Measurements from ENCODE around the gene VPS8. TPM values are rescaled to one million over a fixed set of nuclear protein-coding genes. Genes with fewer than 3 reads are reported as not detected.

Gene VPS8
- total RNA-seq, 2 donors from 2014 or later: 69.5 to 77.5 TPM

DNA sequence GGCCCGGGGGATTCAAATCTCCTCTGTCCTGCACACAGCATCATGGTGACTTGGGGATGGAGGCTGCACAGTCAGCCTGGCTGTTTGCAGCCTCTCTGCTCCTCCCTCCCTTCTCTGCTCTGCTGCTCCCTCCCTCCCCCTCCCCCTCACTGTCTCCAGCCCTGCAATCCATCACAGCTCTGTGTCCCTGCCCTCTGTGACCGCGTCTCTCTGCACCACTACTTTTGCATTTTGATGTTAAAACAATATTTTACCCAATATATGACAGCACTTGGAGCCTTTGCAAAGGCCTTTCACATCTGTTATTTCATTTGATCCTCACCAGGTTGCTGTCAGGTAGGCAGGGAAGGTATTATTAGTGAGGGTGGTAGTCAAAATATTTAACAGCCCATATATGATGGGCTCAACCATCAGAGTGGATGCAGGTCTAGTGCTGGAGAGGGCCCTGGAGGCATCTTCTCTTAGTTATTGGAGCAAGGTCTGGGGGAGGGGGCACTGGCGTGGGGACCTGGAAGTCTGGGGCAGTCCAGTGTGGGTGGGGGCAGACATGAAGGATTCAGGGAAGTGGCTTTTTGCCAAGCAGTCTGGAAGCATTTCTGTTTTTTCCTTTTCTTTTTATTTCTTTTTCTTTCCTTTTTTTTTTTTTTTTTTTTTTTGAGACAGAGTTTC is 16.3 kb upstream of the VPS8 start:
- DNase-seq (no peak), ATAC-seq (no peak)
- H3K36me3 Mint-ChIP-seq (ENCODE audit: low read depth): no peaks in the 10 kb centered on the region
- H3K4me1 Mint-ChIP-seq: no peaks in the 10 kb centered on the region
- no peak overlapping the region for H3K4me3 Mint-ChIP-seq
- no peak overlapping the region for H3K27ac Mint-ChIP-seq
- H3K9me3 ChIP-seq (ENCODE audit: control insufficient read depth, low read length, poor library complexity, severe bottlenecking): no peaks in the 10 kb centered on the region
- H3K27me3 Mint-ChIP-seq: peaks cover 39% of the 10 kb centered on the region

DNA sequence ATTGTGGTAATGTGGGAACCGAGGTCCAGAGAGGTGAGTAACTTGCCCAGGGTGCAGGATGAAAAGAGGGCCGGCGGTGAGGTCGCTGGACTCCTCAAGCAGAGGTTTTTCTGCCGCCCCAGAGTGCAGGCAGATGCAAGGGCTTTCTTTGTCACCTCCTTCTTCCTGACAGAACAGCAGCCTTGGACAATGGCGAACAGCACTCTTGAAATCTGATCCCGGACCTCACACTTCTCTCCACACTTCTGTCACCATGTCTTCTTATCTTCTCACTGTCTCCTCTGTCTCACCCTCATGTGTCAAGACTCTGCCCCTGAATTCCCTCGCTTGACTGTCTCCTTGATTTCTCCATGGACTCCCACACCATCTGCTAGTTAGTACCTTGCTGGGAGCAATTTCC is 15.4 kb upstream of the VPS8 start:
- DNase-seq: no peak
- Mint-ChIP-seq H3K4me1 (no peaks in the 10 kb centered on the region), H3K27ac (no peak overlapping the region), H3K27me3 (peaks cover 48% of the 10 kb centered on the region), H3K4me3 (no peak overlapping the region), H3K36me3 (ENCODE audit: low read depth) (peaks cover 5% of the 10 kb centered on the region)
- no peak for ATAC-seq
- H3K9me3 ChIP-seq (ENCODE audit: control insufficient read depth, low read length, poor library complexity, severe bottlenecking): no peaks in the 10 kb centered on the region

DNA sequence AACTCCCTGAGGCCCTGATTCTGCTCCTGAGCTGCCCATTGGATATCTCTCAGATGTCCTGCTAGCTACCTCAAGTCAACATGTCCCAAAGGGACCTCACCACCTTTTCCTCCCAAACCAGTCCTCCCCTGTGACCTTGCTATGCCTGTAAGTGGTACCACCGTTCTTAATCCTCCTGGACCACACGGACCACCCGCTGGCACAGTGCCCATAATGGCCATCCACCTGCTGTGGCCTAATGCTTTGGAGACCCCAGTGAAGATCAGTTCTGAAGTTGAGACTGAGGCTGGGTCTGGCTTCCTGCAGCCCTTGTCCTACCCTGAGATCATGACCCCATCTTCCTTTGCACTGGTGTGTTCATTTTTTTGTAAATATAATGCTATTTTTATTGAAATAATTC is 15.0 kb upstream of the VPS8 start:
- Mint-ChIP-seq H3K27ac (no peak overlapping the region), H3K36me3 (ENCODE audit: low read depth) (peaks cover 5% of the 10 kb centered on the region), H3K4me1 (no peaks in the 10 kb centered on the region), H3K4me3 (no peak overlapping the region), H3K27me3 (peaks cover 51% of the 10 kb centered on the region)
- ATAC-seq: no peak
- no peaks in the 10 kb centered on the region for H3K9me3 ChIP-seq (ENCODE audit: control insufficient read depth, low read length, poor library complexity, severe bottlenecking)
- no peak for DNase-seq

DNA sequence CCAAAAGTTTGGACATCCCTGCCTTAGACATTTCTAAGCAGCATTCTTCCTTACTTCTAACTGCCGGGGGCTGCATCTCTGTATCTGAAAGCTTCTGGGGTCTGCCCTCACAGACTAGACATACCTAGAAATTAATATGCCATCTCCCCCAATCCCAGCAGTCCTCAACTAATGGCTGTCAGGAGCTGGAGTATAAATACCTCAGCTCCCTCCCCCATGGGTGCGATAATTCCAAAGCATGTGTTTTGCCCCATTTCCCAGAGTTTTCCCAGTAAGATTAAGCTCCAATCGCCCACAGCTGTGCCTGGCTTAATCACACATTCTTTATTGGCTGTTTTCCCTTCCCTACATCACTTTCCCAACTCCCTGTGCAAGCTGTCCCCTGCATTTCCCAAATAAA is 13.8 kb upstream of the VPS8 start:
- Mint-ChIP-seq H3K4me1 (no peaks in the 10 kb centered on the region), H3K27ac (no peak overlapping the region), H3K36me3 (ENCODE audit: low read depth) (peaks cover 5% of the 10 kb centered on the region), H3K4me3 (no peak overlapping the region), H3K27me3 (peaks cover 48% of the 10 kb centered on the region)
- DNase-seq (no peak), ATAC-seq (no peak)
- H3K9me3 ChIP-seq (ENCODE audit: control insufficient read depth, low read length, poor library complexity, severe bottlenecking): no peaks in the 10 kb centered on the region

DNA sequence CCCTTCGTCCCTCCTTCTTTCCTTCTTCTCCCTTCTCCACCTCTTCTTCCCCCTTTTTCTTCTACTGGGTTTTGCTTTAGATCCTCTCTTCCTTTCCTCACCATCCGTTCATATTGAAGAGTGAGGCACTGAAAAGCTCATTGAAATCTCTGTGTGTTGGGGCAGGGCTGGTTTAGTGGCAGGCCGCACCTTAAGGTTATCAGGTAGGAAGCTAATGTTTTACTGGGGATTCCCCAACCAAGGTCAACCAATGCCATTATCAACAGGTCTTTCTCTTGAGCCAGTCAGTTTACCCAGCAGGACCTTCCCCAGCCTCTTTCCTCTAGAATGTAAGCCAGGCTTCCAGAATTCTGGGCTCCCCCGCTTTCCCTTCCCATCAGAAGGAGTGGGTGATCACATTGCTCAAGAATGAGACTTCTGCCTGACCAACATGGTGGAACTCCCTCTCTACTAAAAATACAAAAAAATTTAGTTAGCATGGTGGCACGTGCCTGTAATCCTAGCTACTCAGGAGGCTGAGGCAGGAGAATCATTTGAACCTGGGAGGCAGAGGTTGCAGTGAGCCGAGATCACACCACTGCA is 11.5 kb upstream of the VPS8 start:
- no peak overlapping the region for H3K27ac Mint-ChIP-seq
- peaks cover 5% of the 10 kb centered on the region for H3K36me3 Mint-ChIP-seq (ENCODE audit: low read depth)
- H3K27me3 Mint-ChIP-seq: peaks cover 45% of the 10 kb centered on the region
- no peak for ATAC-seq
- no peak overlapping the region for H3K4me3 Mint-ChIP-seq
- DNase-seq: no peak
- no peaks in the 10 kb centered on the region for H3K4me1 Mint-ChIP-seq
- no peaks in the 10 kb centered on the region for H3K9me3 ChIP-seq (ENCODE audit: control insufficient read depth, low read length, poor library complexity, severe bottlenecking)

DNA sequence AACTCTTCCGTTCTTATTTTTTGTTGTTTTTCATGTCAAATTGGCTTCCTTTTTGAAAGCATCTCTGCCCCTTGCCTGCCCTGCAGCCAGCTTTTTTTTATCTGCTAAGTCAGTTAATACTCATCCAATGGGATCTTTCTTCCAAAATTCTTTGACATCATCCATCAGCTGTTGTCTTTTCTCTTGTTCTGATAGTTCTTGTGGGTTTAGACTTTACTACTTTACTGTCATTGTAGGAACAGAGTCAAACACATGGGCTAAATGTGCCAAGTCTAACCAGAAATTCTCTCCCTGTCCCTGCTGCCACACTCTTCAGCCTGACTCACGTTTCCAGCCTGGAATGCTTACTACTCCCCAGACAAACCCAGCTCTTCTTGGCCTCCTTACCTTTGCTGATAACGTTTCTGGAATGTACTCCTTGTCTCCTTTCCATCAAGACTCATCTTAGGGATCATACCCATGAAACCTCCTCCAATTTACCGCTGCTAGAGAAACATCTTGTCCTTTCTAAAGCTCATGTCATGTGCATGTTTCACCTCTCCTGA is 10.7 kb upstream of the VPS8 start:
- Mint-ChIP-seq H3K36me3 (ENCODE audit: low read depth) (peaks cover 5% of the 10 kb centered on the region), H3K27ac (no peak overlapping the region), H3K4me1 (peaks cover 3% of the 10 kb centered on the region)

DNA sequence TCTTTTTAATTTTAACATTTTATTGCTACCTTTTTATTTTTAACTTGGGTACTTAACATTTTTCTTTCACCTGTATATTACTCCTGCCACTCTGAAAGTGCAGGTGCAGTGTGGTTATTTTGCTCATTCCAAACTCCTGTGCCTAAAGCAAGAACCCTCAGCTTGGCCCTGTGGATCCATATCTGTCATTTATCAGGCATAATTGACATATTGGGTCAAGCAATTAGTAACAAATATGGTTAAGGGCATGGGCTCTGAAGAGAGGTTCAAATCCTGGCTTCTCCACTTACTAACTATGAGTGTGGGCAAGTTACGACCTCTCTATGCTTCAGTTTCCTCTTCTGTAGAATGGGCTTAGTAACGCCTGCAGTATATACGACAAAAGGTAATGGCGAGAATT is 9.8 kb upstream of the VPS8 start:
- Mint-ChIP-seq H3K4me3 (no peak overlapping the region), H3K27me3 (peaks cover 42% of the 10 kb centered on the region), H3K4me1 (peaks cover 3% of the 10 kb centered on the region), H3K36me3 (ENCODE audit: low read depth) (peaks cover 5% of the 10 kb centered on the region), H3K27ac (no peak overlapping the region)
- H3K9me3 ChIP-seq (ENCODE audit: control insufficient read depth, low read length, poor library complexity, severe bottlenecking): no peaks in the 10 kb centered on the region
- ATAC-seq (no peak), DNase-seq (no peak)

More for the DNA sequence above, 10.7 kb upstream of the VPS8 start:
- no peaks in the 10 kb centered on the region for H3K9me3 ChIP-seq (ENCODE audit: control insufficient read depth, low read length, poor library complexity, severe bottlenecking)
- DNase-seq: no peak
- no peak for ATAC-seq
- peaks cover 45% of the 10 kb centered on the region for H3K27me3 Mint-ChIP-seq
- H3K4me3 Mint-ChIP-seq: no peak overlapping the region

DNA sequence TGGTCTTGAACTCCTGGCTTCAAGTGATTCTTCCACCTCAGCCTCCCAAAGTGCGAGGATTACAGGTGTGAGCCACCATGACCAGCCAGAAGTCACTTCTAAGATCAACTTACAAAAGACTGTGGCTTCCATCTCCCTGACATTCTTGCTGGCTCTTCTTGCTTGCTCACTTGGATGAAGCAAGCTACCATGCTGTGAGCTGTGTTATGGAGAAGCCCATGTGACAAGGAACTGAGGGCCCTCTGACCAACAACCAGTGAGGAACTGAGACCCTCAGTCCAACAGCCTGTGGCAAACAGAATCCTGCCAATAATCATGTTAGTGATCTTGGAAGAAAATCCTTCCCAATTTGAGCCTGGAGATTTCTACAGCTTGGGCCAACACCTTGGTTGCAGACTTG is 7.2 kb upstream of the VPS8 start:
- H3K36me3 Mint-ChIP-seq (ENCODE audit: low read depth): peaks cover 5% of the 10 kb centered on the region
- no peaks in the 10 kb centered on the region for H3K9me3 ChIP-seq (ENCODE audit: control insufficient read depth, low read length, poor library complexity, severe bottlenecking)
- H3K27me3 Mint-ChIP-seq: peaks cover 30% of the 10 kb centered on the region
- H3K4me1 Mint-ChIP-seq: peaks cover 3% of the 10 kb centered on the region
- ATAC-seq (no peak), DNase-seq (no peak)
- no peak overlapping the region for H3K4me3 Mint-ChIP-seq
- no peak overlapping the region for H3K27ac Mint-ChIP-seq

DNA sequence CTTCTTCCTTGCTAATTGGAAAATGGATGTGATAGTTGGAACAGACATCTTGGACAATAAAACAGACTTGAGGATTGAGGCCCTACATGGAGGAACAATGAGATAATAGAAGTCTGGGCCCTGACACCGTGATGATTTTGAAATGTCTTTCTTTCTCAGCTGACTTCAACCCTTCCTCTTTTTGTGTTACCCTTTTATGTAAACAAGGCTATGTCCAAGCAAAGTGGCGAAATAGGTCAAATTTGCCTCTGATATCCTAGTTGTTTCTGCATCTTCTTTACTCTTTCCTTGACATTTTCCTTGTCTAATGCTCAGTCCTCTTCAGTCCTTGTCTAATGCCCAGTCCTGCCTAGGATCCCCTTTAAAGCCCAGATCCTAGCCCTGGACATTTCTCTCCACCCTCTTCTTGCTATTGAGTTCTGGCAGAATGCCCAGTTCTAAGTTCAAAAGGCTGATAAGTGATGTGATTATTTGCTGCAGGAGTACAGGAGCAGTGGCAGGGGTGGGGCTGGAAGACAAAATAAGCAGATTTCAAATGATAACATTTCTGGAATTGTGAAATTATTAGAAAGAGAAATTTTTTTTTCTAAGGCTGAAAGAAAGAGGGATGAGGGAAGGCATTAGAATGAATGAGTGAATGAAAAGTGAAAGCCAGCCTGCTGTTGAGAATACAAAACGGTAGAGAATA is 6.5 kb upstream of the VPS8 start:
- DNase-seq (no peak), ATAC-seq (no peak)
- H3K4me3 Mint-ChIP-seq: no peak overlapping the region
- H3K4me1 Mint-ChIP-seq: peaks cover 3% of the 10 kb centered on the region
- no peaks in the 10 kb centered on the region for H3K9me3 ChIP-seq (ENCODE audit: control insufficient read depth, low read length, poor library complexity, severe bottlenecking)
- no peak overlapping the region for H3K27ac Mint-ChIP-seq
- peaks cover 27% of the 10 kb centered on the region for H3K27me3 Mint-ChIP-seq
- peaks cover 5% of the 10 kb centered on the region for H3K36me3 Mint-ChIP-seq (ENCODE audit: low read depth)

DNA sequence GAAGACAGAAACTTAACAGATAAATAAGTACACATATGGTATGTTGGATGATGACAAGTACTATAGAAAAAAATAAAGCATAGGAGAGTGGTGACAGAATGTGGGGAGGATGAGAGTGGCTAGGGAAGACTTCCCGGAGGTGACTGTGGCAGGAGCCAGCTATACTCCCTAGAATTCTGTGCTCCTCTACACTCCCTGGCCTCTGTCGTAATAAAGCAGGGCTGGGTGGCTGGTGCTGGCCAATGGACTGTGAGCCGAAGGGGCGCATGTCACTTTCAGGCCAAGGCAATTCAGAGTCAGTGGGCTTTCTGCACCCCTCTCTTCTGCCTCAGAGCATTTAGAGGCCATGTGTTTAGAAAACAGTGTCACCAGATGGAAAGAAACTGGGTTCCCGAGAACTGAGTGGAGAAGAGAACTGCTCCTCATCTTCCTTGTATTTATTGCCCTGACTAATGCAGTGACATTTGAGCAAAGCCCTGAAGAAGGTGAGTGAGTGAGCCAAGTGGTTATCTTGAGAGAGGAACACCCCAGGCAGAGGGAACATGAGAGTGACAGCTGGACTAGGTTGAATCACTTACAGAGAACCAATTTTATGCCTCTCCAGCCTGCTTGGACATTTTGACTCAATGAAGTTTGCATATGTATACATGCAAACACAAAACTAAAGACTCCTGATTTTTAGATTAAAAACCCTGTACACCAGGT is 5.2 kb upstream of the VPS8 start:
- H3K27ac Mint-ChIP-seq: no peak overlapping the region
- peaks cover 15% of the 10 kb centered on the region for H3K27me3 Mint-ChIP-seq
- H3K9me3 ChIP-seq (ENCODE audit: control insufficient read depth, low read length, poor library complexity, severe bottlenecking): no peaks in the 10 kb centered on the region
- no peak overlapping the region for H3K4me3 Mint-ChIP-seq
- no peaks in the 10 kb centered on the region for H3K36me3 Mint-ChIP-seq (ENCODE audit: low read depth)
- H3K4me1 Mint-ChIP-seq: peaks cover 10% of the 10 kb centered on the region
- ATAC-seq: no peak
- no peak for DNase-seq

DNA sequence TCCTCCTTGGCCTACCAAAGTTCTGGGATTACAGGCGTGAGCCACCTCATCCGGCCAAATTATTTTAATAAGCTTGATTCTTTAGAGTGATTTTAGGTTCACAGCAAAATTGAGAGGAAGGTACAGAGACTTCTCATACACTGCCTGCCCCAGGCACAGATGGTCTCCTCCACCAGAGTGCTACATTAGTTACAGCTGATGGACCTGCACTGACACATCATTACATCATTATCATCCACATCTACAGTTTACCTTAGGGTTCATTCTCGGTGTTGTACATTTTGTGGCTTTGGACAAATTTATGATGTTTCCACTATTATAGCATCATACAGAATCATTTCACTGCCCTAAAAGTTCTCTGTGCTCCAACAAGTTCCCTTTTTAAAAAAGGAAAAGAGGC is 4.4 kb upstream of the VPS8 start:
- H3K4me1 Mint-ChIP-seq: peaks cover 14% of the 10 kb centered on the region
- H3K27ac Mint-ChIP-seq: no peak overlapping the region
- DNase-seq (no peak), ATAC-seq (no peak)
- H3K4me3 Mint-ChIP-seq: no peak overlapping the region
- peaks cover 3% of the 10 kb centered on the region for H3K36me3 Mint-ChIP-seq (ENCODE audit: low read depth)
- peaks cover 13% of the 10 kb centered on the region for H3K27me3 Mint-ChIP-seq
- H3K9me3 ChIP-seq (ENCODE audit: control insufficient read depth, low read length, poor library complexity, severe bottlenecking): no peaks in the 10 kb centered on the region

DNA sequence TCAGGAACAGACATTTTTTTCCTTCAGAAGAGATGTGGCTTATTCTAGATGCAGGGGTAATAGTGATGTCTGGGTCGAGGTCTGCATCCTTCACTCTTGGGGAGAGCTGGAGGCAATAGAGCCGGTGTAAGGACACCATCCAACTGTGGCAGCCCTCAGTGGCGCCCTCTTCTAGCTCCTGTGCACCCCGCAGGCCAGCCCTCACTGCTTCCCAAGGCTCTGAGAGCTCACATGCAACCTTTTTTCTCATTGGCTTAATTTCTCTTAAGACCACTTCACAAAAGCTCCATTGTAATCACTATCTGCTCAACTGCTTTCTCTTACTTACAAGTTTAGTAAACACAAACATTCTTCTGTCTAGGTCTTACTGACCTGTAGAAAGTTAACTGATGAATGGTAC is 3.9 kb upstream of the VPS8 start:
- no peaks in the 10 kb centered on the region for H3K9me3 ChIP-seq (ENCODE audit: control insufficient read depth, low read length, poor library complexity, severe bottlenecking)
- ATAC-seq: no peak
- Mint-ChIP-seq H3K36me3 (ENCODE audit: low read depth) (peaks cover 3% of the 10 kb centered on the region), H3K4me1 (peaks cover 17% of the 10 kb centered on the region), H3K27ac (no peak overlapping the region), H3K4me3 (no peak overlapping the region), H3K27me3 (peaks cover 13% of the 10 kb centered on the region)
- no peak for DNase-seq

DNA sequence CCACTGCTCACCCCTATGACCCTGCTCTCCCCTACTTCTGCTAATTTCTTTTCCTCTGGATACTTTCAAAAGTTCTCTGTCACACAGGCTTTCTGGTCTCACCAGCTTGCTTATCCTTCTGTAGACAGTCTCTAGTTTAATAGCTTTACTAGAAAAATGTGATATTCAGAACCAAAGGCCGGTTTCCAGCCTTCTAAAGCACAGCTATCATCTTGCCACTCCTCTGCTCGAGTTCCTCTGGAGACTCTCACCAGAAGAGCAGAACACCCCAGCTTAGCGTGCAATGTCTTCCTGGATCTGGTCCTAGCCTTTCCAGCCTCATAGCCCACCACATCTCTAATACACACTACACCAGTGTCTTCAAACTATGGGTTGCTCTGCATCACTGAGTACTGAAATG is 1.8 kb upstream of the VPS8 start:
- H3K4me3 Mint-ChIP-seq: no peak overlapping the region

More for the DNA sequence above, 1.8 kb upstream of the VPS8 start:
- Mint-ChIP-seq H3K36me3 (ENCODE audit: low read depth) (peaks cover 3% of the 10 kb centered on the region), H3K4me1 (peaks cover 29% of the 10 kb centered on the region), H3K27me3 (peaks cover 13% of the 10 kb centered on the region), H3K27ac (no peak overlapping the region)
- ATAC-seq: no peak
- no peaks in the 10 kb centered on the region for H3K9me3 ChIP-seq (ENCODE audit: control insufficient read depth, low read length, poor library complexity, severe bottlenecking)
- no peak for DNase-seq
